HT1080 (cell line): Measurements from ENCODE around the gene LRCH1. TPM values are rescaled to one million over a fixed set of nuclear protein-coding genes. Genes with fewer than 3 reads are reported as not detected.
A peak's percentile ranks its signal among the peaks of the same experiment; 100 is the strongest.

Experiments used
- DNase-seq: peaks from one replicate; pipeline ENCODE4 v3.0.0-alpha.2; 2015; ENCODE audit warnings: low read depth
- total RNA-seq: library from RNA; depleted of rRNA; stranded (reverse); fragments of >200 nt; shearing (Covaris generic); gene quantifications from 2 replicates; pipeline ENCODE4 v1.2.3, GENCODE V29; 2014

The LRCH1 gene
- total RNA-seq, 1 experiment from 2014 or later: 6.4 TPM

GRCh38 chr13:46633416-46633815 lies 80.4 kb downstream of the LRCH1 start:
- peak; percentile 65 for DNase-seq

DNA sequence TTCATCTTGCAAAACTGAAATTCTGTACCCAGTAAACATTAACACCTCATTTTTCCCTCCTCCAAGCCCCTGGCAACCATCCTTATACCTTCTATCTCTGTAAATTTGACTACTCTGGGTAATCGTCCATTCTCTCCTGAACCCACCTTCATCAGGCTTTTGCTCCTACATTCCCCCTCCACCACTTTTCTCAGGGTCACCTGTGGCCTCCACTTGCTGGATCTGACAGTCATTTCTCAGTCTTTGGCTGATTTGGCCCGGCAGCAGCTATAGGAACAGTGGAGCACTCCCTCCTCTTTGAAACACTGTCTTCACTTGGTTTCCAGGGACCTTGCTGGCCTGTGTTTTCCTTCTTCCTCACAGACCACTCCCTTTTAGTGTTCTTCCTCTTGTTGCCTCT lies 83.5 kb downstream of the LRCH1 start:
- no peak for DNase-seq

DNA sequence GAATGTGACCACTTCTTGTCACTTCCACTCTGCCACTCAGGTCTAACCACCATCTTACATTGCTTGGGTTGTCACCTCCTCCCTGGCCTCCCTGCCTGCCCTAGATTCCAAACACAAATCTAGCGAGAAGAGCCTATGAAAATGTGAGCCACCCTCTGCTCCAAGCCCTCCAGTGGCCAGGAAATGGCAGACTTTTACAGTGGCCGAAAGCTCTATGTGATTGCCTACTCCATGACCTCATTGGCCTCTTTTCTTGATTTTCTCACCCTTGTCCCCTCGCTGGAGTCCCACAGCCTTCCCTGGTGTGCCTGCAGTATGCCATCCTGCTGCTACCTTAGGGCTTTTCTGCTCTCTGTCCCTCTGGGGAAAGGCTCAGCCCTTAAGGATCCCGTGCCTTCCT lies 84.2 kb downstream of the LRCH1 start:
- DNase-seq: no peak

DNA sequence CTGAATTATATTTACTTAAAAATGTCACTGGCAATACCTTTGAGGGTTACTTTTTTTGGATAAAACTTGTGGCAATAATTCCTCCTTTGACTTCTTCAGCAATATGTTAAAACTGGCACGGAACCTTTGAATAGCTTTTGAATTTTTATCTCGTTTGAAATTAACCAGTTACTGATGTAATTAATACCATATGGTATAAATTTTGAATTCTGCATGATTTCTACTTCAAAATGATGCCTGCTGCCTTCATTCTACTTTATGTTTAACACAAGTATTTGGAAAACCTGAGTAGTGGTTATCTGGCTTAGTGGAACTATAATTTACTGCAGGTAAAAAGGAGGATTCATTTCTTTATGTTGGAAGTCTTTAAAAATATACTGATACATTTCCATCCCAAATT lies 85.3 kb downstream of the LRCH1 start:
- no peak for DNase-seq

- DNase-seq: no peak
Observed at GRCh38 chr13:46639033-46639981, 86.3 kb downstream of the LRCH1 start.

- DNase-seq: peak; percentile 55
Observed at GRCh38 chr13:46640843-46641242, 87.9 kb downstream of the LRCH1 start.

DNA sequence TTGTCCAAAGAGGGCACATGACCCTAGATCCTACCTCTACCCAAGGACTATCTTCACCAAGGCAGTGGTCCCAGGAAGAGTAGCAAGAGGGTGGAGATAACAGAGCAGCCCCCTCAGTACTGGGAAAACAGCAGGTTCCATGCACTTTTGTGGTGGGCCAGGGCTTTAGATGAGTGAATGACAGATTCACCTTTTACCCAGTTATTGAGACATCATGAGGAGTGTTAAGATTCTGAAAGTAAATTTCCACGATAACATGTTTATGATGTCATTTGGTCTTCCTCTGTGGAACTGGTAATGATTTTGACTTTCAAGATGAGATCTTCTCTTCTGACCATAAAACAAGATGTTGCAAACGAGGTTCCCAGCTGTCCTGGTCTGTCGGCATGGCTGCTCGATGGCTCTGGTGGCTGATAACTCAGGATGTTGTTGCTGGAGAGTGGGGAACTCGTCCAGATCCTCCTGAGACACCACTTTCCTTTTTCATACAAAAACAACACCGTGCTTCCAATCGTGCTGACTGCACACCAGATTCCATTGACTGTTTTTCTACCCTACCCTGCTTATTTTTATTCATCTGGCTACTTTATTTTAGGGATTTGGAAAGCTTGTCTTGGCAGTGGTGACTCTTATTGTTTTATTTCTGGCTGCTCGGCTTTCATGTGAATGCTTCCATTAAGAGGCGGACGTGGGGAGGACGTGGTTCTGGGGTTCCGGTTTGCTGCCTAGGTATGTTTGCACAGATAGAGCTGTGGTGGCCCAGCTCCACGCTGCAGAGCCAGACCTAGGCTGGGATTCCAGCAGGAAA lies 88.5 kb downstream of the LRCH1 start:
- peak; percentile 45 for DNase-seq

- DNase-seq: no peak
Observed at GRCh38 chr13:46642254-46642653, 89.3 kb downstream of the LRCH1 start.

DNA sequence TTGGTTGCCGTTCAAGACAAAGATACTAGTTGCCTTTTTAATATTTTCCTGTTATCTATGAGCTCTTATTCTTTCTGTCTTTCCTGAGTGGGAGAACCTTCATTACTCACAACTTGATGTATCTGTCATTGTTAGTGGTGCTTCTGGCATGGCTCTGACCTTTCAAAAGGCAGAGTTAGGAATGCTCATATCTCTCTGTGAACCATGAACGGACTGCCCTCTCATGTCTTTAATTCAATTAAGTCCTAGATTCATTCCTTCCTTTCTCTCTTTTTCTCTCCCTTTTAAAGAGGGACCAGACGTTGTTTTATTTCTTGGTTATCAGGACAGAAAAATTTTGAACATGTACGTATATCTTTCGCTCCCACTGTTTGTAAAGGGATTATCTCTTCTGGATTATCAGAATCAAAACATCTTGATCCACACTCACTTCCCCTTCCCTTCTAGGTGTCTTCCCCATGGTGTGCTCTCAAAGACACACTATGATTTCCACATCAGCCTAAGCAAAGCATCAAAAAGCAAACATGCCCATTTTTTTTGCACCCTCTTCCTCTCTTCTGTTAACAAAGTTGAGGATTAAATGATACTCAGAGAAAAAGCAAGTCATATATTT lies 90.3 kb downstream of the LRCH1 start:
- no peak for DNase-seq

GRCh38 chr13:46644816-46645215 lies 91.8 kb downstream of the LRCH1 start:
- no peak for DNase-seq

DNA sequence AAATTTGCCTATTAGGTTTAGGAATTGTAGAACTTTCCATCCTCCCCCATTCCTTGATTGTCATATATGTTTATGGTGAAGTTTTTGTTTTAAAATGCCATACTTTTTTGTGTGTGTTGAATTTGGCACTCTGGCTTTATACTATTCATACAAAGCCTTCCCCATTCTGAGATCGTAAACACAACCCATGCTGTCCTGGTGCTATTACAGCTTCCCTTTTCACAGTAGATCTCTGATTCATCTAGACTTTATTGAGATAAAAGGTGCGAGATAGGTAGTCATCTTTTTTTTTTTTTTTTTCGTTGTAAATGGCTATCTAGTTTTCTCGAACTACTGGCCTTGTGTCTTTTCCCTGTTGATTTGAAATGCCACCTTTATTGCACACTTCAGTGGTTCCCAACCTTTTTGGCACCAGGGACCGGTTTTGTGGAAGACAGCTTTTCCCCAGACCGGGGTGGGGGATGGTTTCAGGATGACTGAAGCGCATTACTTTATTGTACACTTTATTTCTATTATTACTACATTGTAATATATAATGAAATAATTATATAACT lies 94.6 kb downstream of the LRCH1 start:
- DNase-seq: no peak

- peak; percentile 21 for DNase-seq
Observed at GRCh38 chr13:46648166-46648607, 95.2 kb downstream of the LRCH1 start.

DNA sequence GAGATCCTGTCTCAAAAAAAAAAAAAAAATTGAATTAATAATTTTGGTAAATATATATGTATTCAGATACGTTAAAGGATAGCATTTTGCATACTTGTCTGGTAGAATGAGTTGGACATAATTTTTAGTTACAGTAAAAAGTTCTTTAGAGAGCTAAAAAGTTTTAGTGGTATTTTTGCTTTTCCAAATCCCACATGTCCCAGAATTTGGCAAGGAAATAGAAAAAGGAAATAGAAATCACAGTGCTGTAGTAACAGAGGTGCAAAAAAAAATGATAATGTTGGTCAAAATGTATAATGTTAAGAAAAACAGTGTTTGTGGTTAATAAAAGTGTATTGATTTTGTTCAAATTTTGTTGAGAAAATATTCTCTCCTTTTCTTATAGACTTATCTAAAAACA lies 96.8 kb downstream of the LRCH1 start:
- no peak for DNase-seq

DNA sequence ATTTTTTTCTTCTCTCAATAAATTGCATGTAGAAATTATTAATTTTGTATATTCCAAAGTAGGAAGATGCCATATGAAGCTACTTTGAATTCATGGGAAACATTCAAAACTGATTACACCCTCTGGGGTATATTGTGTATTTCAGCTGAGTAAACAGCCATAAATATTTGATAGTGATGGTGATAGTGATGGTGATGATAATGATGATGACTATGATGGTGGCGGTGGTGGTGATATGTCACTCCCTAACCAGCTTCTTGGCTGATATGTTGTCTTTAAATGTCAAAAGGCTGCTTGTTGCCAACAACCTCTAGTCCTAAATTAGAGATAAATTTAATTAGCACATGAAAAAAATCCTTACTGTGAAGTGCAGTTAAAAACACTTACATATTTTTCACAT lies 102.0 kb downstream of the LRCH1 start:
- no peak for DNase-seq

- no peak for DNase-seq
Observed at GRCh38 chr13:46655377-46656180, 102.6 kb downstream of the LRCH1 start.

GRCh38 chr13:46656786-46657185 lies 103.8 kb downstream of the LRCH1 start:
- no peak for DNase-seq

GRCh38 chr13:46659413-46660065 lies 106.6 kb downstream of the LRCH1 start:
- no peak for DNase-seq

DNA sequence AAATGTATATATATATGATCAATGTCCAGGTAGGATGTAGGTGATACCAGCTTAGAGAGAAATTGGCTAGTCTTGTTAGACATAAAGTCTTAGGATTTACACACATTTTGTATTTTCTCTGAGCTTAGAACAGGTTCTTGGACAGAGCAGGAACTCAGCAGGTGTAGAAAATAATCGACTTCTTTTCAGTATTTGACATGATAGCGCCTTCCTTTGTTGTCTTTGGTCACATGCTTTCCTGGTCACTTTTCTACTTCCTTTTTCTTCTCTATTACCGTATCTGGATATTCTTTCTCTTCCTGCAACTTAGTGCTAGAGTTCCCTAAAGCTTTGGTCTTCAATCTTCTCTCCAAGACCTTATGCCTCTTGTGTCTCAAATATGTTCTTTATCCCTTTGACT lies 107.4 kb downstream of the LRCH1 start:
- no peak for DNase-seq

DNA sequence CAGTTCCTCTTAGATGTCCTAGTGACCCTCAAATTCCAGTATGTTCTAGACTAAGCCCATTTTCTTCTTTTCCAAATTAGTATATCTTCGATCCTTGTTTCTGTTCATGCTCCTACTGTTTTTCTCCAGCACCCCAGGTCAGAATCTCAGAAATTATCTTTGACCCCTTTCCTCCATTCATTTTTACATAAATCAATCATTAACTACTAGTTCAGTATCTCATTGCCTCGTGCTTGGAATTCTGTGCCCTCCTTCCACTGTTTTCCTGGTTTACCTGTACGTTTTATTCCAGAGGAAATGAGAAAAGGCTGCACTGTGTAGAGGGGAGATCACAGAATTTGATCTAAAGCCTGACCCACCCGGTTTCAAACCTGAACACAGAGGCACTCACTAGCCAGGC lies 107.9 kb downstream of the LRCH1 start:
- no peak for DNase-seq

DNA sequence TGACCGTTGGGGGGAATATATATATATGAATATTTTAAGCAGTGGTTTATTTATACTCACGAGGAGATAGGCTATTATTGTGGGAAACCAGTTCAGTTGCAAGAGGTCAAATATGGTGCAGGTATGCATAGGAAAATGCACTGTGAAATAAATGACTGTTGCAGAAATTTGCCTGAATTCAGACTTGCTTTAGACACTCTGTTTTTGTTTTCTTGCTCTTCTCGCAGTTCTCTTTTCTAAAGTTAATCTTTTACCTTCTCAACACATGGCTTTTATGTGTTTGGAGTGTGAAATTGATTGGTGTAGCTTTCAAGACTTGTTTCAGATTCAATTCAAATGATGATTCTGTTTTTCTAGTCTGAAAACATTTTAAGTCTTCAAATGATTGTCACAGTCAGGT lies 109.7 kb downstream of the LRCH1 start:
- DNase-seq: no peak
